LoVo (cell line): ENCODE results near the gene ASAP2.

Experiments
- DNase-seq: peaks from one replicate; pipeline ENCODE4 v3.0.0-alpha.2; 2016; ENCODE audit warnings: low spot score

Gene ASAP2

DNA sequence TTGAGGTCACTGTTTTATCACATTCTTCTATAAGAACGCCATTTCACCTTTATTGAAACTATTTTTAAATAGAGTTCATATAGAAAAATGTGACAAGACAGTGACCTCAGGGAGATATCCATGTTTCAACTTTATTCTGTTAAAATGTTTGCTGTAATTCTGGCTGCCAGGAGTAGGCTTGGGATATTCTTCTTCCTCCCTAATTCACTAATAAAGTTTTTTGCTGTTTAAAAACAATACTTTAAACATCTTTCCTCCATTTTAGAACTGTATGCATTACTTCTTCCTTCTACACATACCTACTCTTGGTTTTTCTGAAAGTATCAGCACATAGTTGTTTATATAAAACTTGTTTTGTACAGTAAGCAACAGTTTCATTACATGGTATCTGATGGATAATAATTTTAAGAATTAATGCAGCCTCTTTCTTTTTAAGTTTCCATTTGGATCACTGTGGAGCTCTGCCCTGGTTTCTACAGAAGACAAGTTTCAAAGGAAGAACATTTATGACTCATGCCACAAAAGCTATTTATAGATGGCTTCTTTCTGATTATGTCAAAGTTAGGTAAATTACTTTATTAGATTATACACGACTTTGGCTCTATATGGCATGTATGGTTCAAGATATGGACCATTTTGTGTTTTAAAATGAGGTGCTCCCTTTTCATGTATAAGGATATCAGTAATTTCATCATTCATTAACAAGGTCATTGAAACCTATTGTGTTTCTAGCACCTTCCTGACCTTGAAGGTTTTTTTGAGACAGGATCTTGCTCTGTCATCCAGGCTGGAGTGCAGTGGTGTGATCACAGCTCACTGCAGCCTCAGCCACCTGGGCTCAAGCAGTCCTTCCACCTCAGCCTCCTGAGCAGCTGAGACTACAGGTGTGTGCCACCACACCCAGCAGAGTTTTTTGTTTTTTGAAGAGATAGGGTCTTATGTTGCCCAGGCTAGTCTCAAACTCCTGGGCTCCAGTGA lies 224.0 kb downstream of the ASAP2 start:
- no peak for DNase-seq

DNA sequence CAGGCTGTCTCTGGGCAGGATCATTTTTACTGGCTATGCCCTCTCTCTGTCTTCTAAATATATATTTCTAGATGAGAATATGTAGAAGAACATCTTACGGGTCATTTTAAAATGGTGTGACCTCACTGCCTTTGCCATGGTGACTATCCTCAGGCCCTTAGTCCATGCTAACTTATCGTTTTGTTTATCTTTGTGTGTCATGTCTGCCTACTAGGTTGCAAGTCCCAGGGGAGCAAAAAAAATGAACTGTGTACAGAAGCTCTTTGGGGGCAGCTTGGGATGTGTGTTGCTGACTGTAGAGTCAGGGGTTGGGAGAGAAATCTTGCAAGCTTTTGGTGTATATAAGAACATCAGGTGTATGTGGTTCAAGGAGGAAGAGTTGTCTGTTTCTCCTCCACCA lies 227.9 kb downstream of the ASAP2 start:
- no peak for DNase-seq

DNA sequence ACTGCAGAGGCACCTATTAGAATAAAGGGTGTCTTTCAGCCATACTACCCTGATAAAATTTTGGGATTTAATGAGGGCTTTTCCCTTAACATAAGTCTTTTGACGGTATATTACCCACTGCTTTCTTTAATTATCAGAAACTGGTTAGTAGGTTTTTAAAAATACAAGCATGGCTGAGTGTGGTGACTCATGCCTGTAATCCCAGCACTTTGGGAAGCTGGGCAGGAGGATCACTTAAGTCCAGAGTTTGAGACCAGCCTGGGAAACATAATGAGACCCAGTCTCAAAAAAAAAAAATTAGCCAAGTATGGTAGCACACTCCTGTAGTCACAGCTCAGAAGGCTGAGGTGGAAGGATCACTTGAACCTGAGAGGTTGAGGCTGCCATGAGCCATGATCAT lies 232.9 kb downstream of the ASAP2 start:
- DNase-seq = no peak

DNA sequence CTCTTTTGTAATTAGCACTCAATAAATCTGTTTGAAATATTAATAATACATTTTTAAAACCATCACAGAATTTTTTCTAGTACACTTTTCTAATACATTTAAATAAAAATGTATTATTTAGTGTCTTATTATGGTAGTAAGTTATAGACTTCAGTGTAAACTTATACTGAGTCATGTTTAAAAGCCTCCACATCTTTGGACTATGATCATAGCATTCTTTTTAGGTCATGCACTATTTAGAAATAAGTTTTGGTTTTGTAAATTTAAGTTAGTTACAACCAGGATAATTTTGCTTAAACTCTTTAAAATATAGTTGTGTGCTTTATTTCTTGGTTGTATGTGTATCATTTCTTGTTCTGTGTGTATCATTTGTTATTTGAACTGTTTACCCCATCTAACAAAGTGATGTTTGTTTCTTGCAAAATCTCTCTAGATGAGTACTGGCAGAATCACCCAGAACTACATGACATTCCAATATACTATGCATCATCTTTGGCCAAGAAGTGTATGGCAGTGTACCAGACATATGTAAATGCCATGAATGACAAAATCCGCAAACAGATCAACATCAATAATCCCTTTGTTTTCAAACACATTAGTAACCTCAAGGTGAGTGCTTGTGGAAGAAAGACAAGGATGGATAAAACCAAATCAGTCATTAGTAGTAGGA lies 233.6 kb downstream of the ASAP2 start:
- DNase-seq = no peak

DNA sequence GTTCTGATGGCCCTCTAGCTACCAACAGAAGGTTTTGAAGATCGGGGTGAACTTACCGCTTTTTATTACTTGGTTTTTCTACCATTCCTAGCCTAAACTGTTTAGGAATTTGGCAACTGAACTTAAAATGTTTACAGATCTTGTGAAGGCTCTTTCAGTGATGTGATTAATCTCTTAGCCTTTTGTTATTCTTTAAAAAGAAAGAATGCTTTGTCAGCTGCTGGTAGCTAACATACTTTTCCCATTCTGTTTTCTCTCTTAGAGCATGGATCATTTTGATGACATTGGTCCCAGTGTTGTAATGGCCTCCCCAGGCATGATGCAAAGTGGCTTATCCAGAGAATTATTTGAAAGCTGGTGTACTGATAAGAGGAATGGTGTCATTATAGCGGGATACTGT lies 234.9 kb downstream of the ASAP2 start:
- no peak for DNase-seq

DNA sequence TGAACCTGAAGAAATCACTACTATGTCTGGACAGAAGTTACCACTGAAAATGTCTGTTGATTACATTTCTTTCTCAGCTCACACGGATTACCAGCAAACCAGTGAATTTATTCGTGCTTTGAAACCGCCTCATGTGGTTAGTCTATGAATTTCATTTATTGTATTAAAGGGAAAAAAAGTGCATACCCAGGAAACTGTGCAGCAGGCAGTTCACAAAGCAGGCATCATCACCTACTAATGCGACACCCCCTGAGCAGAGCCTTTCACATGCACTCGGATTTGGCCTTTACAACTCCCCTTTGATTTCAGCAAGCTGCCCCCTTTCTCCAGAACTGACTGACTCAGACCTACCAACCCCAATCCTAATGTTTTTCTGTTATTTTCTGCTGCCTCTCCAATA lies 236.9 kb downstream of the ASAP2 start:
- DNase-seq = no peak

DNA sequence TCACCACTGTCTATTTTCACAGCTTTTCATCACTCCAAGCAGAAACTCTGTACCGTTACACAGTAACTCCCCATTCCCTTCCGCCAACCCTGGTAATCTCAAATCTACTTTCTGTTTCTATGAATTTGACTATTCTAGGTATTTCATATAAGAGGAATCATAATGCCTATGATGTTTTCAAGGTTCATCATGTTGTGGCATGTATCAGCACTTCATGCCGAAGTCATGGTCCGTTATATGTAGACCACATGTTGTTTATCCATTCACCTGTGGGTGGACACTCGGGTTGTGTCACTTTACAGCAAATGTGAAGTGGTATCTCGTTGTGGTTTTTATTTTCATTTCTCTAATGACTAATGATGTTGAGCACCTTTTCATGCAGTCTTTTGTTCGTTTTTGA lies 238.5 kb downstream of the ASAP2 start:
- DNase-seq = no peak

DNA sequence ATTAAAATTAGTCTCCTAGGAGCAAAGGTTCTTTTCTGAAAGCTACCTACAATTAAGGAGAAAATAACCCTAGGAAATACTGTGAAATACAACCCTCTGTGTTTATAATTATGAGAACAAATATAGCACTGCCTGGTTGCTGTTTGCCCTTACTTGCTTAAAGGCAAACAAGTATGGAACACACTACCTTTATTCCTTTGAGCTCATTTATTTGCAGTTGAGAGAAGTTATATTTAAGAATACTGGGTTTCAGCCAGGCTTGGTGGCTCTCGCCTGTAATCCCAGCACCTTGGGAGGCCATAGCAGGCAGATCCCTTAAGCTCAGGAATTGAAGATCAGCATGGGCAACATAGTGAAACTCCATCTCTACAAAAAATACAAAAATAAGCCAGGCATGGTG lies 244.6 kb downstream of the ASAP2 start:
- no peak for DNase-seq
